GM19452 (cell line): ENCODE results near the gene TMEM170A.
A peak's percentile ranks its signal among the peaks of the same experiment; 100 is the strongest.
"Not testable (repeated sequence)": the region's sequence is repeated elsewhere in the genome, so short reads cannot be mapped to it uniquely, and the experiment has no call there.

Experiments
- ATAC-seq: cut with Tn5 transposase; IDR thresholded peaks from one replicate; pipeline ENCODE4 v1.9.1; 2021; ENCODE audit not compliant: unreplicated experiment

TMEM170A gene, protein sequence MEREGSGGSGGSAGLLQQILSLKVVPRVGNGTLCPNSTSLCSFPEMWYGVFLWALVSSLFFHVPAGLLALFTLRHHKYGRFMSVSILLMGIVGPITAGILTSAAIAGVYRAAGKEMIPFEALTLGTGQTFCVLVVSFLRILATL

DNA sequence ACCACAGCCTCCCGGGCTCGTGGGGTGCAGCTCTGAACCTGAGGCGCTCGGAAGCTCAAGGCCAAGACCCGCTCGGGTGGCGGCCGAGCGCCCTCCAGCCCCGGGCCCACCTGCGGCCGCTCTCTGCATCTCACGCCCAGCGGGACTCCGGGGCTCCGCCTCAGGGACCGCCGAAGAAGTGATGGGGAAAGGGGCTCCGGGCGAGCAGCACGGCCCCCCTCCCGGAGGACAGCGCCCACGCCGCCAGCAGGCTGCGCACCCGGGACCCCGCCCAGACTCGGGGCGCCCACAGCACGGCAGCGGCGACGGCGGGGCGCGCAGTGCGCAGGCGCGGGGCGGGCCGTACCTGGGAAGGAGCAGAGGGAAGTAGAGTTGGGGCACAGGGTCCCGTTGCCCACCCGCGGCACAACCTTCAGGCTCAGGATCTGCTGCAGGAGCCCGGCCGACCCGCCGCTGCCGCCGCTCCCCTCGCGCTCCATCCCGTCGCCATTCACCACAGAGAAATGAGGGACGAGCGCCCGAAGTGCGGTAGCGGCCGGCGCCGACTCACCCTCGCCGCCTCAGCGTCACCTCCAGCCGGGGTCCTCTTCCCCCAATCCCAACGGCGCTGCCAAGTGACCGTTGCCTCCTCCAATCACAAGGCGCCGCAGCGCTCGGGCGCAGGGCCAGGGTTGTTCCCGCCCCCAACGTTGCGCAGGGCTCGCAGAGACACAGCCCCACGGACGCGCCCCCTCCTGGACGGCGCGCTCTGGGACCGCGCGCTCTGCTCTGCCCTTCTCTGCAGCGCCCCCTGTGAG lies at the start of gene TMEM170A:
TSS of gene TMEM170A (minus strand) at position 568 of the 797 bp plus-strand sequence. CDS start at position 479, 89 bp downstream.
- ATAC-seq = peak; percentile 93

DNA sequence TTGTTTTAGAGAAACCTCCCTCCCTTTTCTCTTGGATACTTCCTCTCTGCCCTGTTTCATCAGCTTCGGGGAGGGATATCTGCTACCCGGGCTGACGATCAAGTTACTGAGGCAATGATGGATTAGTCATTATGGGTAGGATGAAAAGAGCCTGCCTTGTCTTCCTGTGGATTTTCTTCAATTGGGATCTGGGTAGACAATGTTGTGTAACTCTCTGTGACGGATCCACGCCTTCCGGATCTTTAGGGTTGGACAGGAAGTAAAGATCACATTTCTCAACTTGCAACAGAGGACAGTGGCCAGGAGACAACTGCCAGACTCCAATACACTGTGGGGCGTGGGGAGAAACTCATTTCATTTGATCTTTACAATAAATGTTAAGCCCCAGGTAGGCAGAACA lies 42.1 kb upstream of the TMEM170A start:
- no peak for ATAC-seq

- ATAC-seq = no peak
Measured at GRCh38 chr16:75506107-75506506, 41.6 kb upstream of the TMEM170A start.

DNA sequence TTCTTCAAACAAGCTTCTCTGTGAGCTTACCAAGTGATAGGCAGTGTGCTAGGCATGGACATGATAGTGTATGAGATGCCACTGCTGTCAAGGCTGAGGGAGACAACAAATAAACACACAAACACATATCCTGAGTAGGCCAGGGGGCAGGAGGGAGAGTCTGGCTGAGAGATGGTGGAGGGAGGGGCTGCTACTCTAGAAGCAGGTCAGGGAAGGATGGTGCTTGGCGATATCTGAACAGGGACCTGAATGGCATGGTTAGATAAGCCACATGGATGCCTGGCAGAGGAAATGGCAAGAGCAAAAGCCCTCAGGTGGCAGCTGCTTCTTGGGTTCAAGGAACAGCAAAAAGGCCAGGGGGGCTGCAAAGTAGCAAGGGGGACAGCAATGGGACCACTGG lies 39.3 kb upstream of the TMEM170A start:
- ATAC-seq = no peak

DNA sequence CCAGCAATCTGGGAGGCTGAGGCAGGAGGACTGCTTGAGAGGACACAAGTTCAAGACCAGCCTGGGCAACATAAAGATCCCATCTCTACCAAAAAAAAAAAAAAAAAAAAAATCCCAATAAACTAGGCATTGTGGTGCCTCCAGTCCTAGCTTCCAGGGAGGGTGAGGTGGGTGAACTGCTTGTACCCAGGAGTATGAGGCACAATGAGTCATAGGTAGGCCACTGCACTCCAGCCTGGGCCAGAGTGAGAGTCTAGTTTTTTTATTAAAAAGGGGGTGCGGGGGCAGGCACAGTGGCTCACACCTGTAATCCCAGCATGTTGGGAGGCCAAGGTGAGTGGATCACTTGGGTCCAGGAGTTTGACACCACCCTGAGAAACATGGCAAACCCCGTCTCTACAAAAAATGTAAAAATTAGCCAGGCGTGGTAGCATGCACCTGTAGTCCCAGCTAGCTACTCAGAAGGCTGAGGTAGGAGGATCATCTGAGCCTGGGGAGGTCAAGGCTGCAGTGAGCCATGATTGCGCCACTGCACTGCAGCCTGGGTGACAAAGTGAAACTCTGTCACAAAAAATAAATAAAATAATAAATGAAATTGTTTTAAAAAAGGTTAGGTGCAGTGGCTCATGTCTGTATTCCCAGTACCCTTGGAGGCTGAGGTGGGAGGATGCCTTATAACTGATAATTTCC lies 38.6 kb upstream of the TMEM170A start:
- ATAC-seq = no peak

DNA sequence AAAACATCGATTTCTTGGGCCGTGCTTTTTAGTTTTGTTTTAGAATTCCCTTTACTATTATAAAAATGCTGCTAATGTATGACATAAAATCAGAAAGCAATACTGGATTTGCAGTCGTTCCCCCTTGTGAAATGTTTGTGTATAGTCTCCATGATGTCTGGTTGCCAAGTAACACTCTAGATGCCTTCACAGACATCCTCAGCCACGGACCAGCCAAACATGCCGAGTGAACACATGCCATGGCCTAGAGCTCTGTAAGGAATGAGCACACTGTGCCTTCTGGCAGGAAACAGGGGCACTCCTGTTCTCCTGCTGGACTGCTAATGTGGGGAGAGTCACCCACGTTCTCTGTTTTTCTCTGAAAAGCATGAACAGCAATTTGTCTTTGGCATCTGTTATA lies 37.3 kb upstream of the TMEM170A start:
- not testable (repeated sequence) for ATAC-seq

DNA sequence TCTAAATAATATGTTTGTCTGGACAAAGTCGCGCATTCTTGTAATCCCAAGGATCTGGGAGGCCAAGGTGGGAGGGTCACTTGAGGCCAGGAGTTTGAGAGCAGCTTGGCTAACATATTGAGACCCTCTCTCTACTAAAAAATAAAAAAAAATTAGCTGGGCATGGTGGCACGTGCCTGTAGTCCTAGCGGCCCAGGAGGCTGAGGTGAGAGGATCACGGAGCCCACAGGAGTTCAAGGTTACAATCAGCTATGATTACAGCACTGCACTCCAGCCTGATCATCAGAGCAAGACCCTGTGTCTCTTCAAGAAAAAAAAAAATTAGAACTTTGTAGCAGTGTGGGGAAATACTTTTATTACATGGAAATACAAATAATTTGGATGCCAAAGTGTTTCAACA lies 36.9 kb upstream of the TMEM170A start:
- ATAC-seq = no peak

DNA sequence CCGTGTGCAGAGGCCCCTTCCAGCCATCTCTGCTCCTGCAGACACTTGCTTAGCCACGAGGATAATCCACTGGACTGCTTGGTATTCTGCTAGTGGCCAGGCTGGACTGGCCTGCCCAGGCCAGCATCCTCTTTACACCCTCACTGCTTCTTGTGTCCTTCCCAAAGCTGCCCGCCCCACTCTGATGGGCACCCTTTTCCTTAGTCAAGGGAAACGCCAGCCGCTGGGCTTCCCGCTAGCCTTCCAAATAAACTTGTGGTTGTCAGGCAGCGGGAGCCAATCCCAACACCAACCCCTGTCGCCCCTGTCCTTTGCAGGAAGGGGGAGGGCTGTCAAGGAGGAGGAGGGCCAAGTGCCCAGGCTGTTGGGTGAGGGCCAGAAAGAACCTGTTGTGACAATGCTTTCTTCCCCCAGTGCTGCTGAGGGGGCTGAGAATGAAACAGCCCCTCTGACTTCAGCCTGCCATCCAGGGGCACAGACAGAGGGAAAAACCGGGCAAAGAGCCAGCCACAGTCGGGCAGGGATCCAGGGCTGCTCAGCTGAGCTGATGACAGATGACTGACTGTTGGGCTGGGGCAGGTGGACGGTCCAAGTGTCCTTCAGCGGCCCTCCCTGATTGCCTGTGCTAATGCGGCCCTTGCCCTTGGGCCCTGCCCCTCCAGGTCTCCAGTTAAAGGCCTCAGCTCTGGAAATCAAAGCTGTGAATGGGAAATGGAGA lies 34.3 kb upstream of the TMEM170A start:
- not testable (repeated sequence) for ATAC-seq

- ATAC-seq = no peak
Measured at GRCh38 chr16:75497558-75497957, 33.1 kb upstream of the TMEM170A start.

GRCh38 chr16:75495076-75495674 lies 30.7 kb upstream of the TMEM170A start, which contains the start of gene CHST6:
TSS of gene CHST6 (minus strand) at chr16:75495441. CDS start at chr16:75479828, 15,613 bp downstream.
- peak; percentile 45 for ATAC-seq

- no peak for ATAC-seq
Measured at GRCh38 chr16:75494661-75495075, 30.2 kb upstream of the TMEM170A start.

- no peak for ATAC-seq
Measured at GRCh38 chr16:75494184-75494583, 29.7 kb upstream of the TMEM170A start.

- ATAC-seq = no peak
Measured at GRCh38 chr16:75491876-75492275, 27.4 kb upstream of the TMEM170A start.

GRCh38 chr16:75488322-75488721 lies 23.8 kb upstream of the TMEM170A start:
- ATAC-seq = no peak

- peak; percentile 51 for ATAC-seq
Measured at GRCh38 chr16:75486676-75487313, 22.3 kb upstream of the TMEM170A start.

DNA sequence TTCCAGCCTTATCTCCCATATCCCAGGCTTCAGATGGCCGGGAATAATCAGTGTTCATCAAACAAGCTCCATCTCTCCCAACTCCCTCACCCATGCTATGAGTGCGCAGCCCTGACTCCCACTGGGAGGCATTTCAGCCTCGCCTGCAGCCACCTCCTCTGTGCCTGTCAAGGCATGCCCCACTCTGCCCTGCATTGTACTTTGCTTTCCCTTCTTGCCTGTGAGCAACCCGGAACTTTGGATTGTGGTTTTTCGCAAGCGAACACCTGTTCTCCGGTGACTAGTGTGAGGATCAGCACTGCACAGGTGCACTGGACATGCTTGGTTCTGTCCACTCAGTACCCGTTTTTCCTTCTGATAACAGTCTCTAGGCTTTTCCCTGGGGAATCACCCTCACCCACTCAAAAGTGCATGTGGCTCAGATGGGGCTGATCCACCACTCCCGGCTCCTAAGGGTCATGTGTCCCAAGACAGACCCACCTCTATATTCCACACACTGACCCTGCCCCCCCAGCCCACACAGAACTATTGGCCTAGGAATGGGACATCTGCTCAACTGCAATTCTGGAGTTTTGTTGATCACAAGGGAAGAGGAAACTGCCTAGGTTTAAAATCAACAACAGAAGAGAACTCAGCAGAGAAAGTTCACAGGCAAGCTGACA lies 21.7 kb upstream of the TMEM170A start:
- no peak for ATAC-seq

DNA sequence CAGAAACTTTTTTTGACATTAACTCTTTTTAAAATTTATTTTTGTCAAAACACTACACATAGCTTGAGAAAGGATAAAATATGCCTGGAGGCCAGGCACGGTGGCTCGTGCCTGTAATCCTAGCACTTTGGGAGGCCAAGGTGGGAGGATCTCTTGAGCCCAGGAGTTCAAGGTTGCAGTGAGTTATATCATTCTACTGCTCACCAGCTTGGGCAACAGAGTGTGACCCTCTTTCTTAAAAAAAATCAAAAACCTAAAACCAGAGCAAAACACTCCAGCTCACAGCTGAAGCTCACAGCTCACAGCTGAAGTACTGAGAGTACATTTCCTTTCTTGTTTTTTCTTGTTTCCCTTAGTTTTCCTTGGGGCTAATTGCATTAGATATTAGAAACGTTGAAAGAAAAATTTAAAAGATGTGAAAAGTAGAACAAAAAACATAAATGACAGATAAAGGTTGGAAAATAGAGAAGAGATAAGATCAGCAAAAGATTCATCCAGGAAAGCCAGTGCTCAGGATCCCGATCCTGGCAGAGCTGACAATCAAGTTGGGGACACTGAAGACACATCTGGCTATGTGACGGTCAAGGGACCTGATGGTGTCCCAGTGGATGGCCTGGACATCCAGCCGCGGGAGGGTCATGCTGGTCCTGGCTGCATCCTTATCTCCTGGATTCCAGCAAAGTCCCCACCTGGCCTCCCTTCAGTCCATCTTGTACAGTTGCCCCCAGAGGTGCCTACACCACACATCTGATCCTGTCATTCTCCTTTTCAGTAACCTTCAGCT lies 20.9 kb upstream of the TMEM170A start:
- ATAC-seq = peak; percentile 48

- ATAC-seq = no peak
Measured at GRCh38 chr16:75483222-75483621, 18.7 kb upstream of the TMEM170A start.
